WTC11 (cell line): ENCODE measurements around the gene PTPRS. TPM values are rescaled to one million over a fixed set of nuclear protein-coding genes. Genes with fewer than 3 reads are reported as not detected.
A peak's percentile ranks its signal among the peaks of the same experiment; 100 is the strongest.

ENCODE experiments used
- ATAC-seq: fragments of 200-7000 bp; cut with Tn5 transposase; 2 replicates; pipeline ENCODE4 v1.10.0; 2021; ENCODE audit warnings: mild to moderate bottlenecking, moderate library complexity
- CTCF ChIA-PET: fragments of 300-600 bp; sonication (Branson Sonifier 250); formaldehyde crosslinking; loops from one replicate; lab custom pipeline; 2021; ENCODE audit warnings: antibody characterized with exemption; lab: Charles Lee
- POLR2A ChIA-PET: fragments of 350-600 bp; sonication (Branson Sonifier 250); formaldehyde crosslinking; loops from one replicate; lab custom pipeline; 2021; ENCODE audit warnings: antibody characterized with exemption; lab: Charles Lee
- DNase-seq: peaks from one replicate; pipeline ENCODE4 v3.0.0; 2021; ENCODE audit warnings: low spot score
- H3K27ac Mint-ChIP-seq: 2 replicates; pipeline ENCODE4 v1.8.0; 2021; ENCODE audit warnings: mixed read lengths
- H3K27me3 Mint-ChIP-seq: 2 replicates; pipeline ENCODE4 v1.8.0; 2021; ENCODE audit warnings: low read depth, mild to moderate bottlenecking, moderate library complexity, mixed read lengths
- H3K36me3 Mint-ChIP-seq: 2 replicates; pipeline ENCODE4 v1.8.0; 2021; ENCODE audit warnings: mixed read lengths
- H3K4me1 Mint-ChIP-seq: 2 replicates; pipeline ENCODE4 v1.8.0; 2022; ENCODE audit warnings: mixed read lengths
- H3K4me3 Mint-ChIP-seq: 2 replicates; pipeline ENCODE4 v1.8.0; 2021; ENCODE audit warnings: mild to moderate bottlenecking, moderate library complexity, mixed read lengths
- H3K9me3 Mint-ChIP-seq: 2 replicates; pipeline ENCODE4 v1.8.0; 2021; ENCODE audit warnings: mixed read lengths
- CBFB ChIP-seq: sonication (generic); formaldehyde crosslinking; IDR thresholded peaks from 2 replicates; pipeline ENCODE4 v1.8.1; 2022; ENCODE audit warnings: mild to moderate bottlenecking, low read depth, missing genetic modification reagents
- CREM ChIP-seq: sonication (generic); formaldehyde crosslinking; IDR thresholded peaks from 2 replicates; pipeline ENCODE4 v1.8.1; 2022; ENCODE audit warnings: mild to moderate bottlenecking, missing genetic modification reagents, moderate library complexity
- CTCF ChIP-seq: fragments of 200-600 bp; IDR thresholded peaks from 2 replicates; pipeline ENCODE4 v1.8.0; 2022; ENCODE audit warnings: antibody characterized with exemption
- E2F1 ChIP-seq: sonication (generic); formaldehyde crosslinking; IDR thresholded peaks from 2 replicates; pipeline ENCODE4 v1.8.0; 2022; ENCODE audit warnings: mild to moderate bottlenecking, missing genetic modification reagents
- EMX1 ChIP-seq: fragments of 250-450 bp; sonication (Bioruptor Pico); IDR thresholded peaks from 2 replicates; pipeline ENCODE4 v1.8.0; 2021; ENCODE audit warnings: mild to moderate bottlenecking
- GABPB1 ChIP-seq: sonication (generic); formaldehyde crosslinking; IDR thresholded peaks from 2 replicates; pipeline ENCODE4 v1.8.1; 2023; ENCODE audit warnings: mild to moderate bottlenecking, missing genetic modification reagents
- HMGA2 ChIP-seq: fragments of 250-450 bp; sonication (Bioruptor Pico); IDR thresholded peaks from 2 replicates; pipeline ENCODE4 v1.4.0; 2021; ENCODE audit warnings: mild to moderate bottlenecking, moderate library complexity
- JUN ChIP-seq: sonication (generic); formaldehyde crosslinking; IDR thresholded peaks from 2 replicates; pipeline ENCODE4 v1.8.0; 2023; ENCODE audit warnings: mild to moderate bottlenecking, missing genetic modification reagents
- KAT7 ChIP-seq: sonication (generic); formaldehyde crosslinking; IDR thresholded peaks from 2 replicates; pipeline ENCODE4 v1.8.1; 2023; ENCODE audit warnings: missing genetic modification reagents, mild to moderate bottlenecking, borderline replicate concordance
- NFATC4 ChIP-seq: fragments of 250-450 bp; sonication (Bioruptor Pico); IDR thresholded peaks from 2 replicates; pipeline ENCODE4 v1.9.0; 2021; ENCODE audit warnings: mild to moderate bottlenecking
- NR1H2 ChIP-seq: sonication (generic); formaldehyde crosslinking; IDR thresholded peaks from 2 replicates; pipeline ENCODE4 v1.9.0; 2021; ENCODE audit warnings: mild to moderate bottlenecking, moderate library complexity, missing genetic modification reagents
- NR2C2 ChIP-seq: sonication (generic); formaldehyde crosslinking; IDR thresholded peaks from 2 replicates; pipeline ENCODE4 v1.8.0; 2022; ENCODE audit warnings: mild to moderate bottlenecking, missing genetic modification reagents
- NR3C1 ChIP-seq: sonication (generic); formaldehyde crosslinking; conservative IDR thresholded peaks from 2 replicates; pipeline ENCODE4 v1.8.1; 2023; ENCODE audit warnings: low read depth, mild to moderate bottlenecking, missing genetic modification reagents
- OVOL2 ChIP-seq: fragments of 250-450 bp; sonication (Bioruptor Pico); IDR thresholded peaks from 2 replicates; pipeline ENCODE4 v1.9.0; 2021; ENCODE audit warnings: mild to moderate bottlenecking, borderline replicate concordance
- PRRX2 ChIP-seq: fragments of 250-450 bp; sonication (Bioruptor Pico); IDR thresholded peaks from 2 replicates; pipeline ENCODE4 v1.8.0; 2021; ENCODE audit warnings: mild to moderate bottlenecking
- SOX15 ChIP-seq: fragments of 250-450 bp; sonication (Bioruptor Pico); IDR thresholded peaks from 2 replicates; pipeline ENCODE4 v1.9.0; 2021; ENCODE audit warnings: mild to moderate bottlenecking
- USF2 ChIP-seq: sonication (generic); formaldehyde crosslinking; IDR thresholded peaks from 2 replicates; pipeline ENCODE4 v1.8.1; 2023; ENCODE audit warnings: mild to moderate bottlenecking, missing genetic modification reagents, moderate library complexity
- ZNF138 ChIP-seq: sonication (generic); formaldehyde crosslinking; conservative IDR thresholded peaks from 2 replicates; pipeline ENCODE4 v1.8.1; 2022; ENCODE audit warnings: mild to moderate bottlenecking, moderate library complexity, missing genetic modification reagents
- ZNF317 ChIP-seq: sonication (generic); formaldehyde crosslinking; IDR thresholded peaks from 2 replicates; pipeline ENCODE4 v1.8.1; 2023; ENCODE audit warnings: low read depth, mild to moderate bottlenecking, moderate library complexity, missing genetic modification reagents, borderline replicate concordance
- ZNF423 ChIP-seq: fragments of 250-450 bp; sonication (Bioruptor Pico); IDR thresholded peaks from 2 replicates; pipeline ENCODE4 v2.1.2; 2022; ENCODE audit warnings: mild to moderate bottlenecking, moderate library complexity
- ZNF671 ChIP-seq: fragments of 250-450 bp; sonication (Bioruptor Pico); IDR thresholded peaks from 2 replicates; pipeline ENCODE4 v1.8.0; 2021; ENCODE audit warnings: mild to moderate bottlenecking
- total RNA-seq: library from RNA; stranded (reverse); gene quantifications from 3 replicates; pipeline ENCODE4 v1.2.3, GENCODE V29; 2021
- TF ChIP-seq, protein P1 (sequence below): sonication (generic); formaldehyde crosslinking; IDR thresholded peaks from 2 replicates; pipeline ENCODE4 v1.8.1; 2023; ENCODE audit warnings: mild to moderate bottlenecking, missing genetic modification reagents
- TF ChIP-seq, protein P2 (sequence below): fragments of 250-450 bp; sonication (Bioruptor Pico); conservative IDR thresholded peaks from 2 replicates; pipeline ENCODE4 v1.9.0; 2021; ENCODE audit warnings: mild to moderate bottlenecking
- TF ChIP-seq, protein P3 (sequence below): fragments of 250-450 bp; sonication (Bioruptor Pico); IDR thresholded peaks from 2 replicates; pipeline ENCODE4 v1.9.0; 2021; ENCODE audit warnings: mild to moderate bottlenecking, borderline replicate concordance

The PTPRS gene
- total RNA-seq, 1 experiment from 2014 or later: 201 TPM

GRCh38 chr19:5308451-5309437 lies 31.9 kb downstream of the PTPRS start:
- ATAC-seq (peak; percentile 29; the same call in 1 of the 2 replicates), DNase-seq (no peak)
- Mint-ChIP-seq H3K9me3 (peaks cover 3% of the 10 kb centered on the region), H3K27me3 (no peaks in the 10 kb centered on the region), H3K27ac (peak overlapping the region; percentile 68; the same call in 1 of the 2 replicates), H3K4me1 (peaks cover 20% of the 10 kb centered on the region), H3K36me3 (peaks cover 2% of the 10 kb centered on the region), H3K4me3 (no peak overlapping the region)
- ChIA-PET CTCF (interaction anchor here (0.5 kb wide), 1 partner anchor 294 kb away, joined by 5 read pairs; no protein-coding TSS in a partner anchor), POLR2A (interaction anchor here (1.1 kb wide), 1 partner anchor 16 kb away, joined by 3 read pairs; no protein-coding TSS in a partner anchor)
- TF ChIP-seq JUN (CRISPR knock-in tag) (no peak), CREM (CRISPR knock-in tag) (no peak), E2F1 (CRISPR knock-in tag) (no peak), KAT7 (no peak), ZNF423 (no peak), PRRX2 (CRISPR knock-in tag) (peak; percentile 90), NR1H2 (CRISPR knock-in tag) (no peak), NR3C1 (CRISPR knock-in tag) (no peak), NFATC4 (CRISPR knock-in tag) (peak; percentile 95), NR2C2 (no peak), HMGA2 (CRISPR knock-in tag) (no peak), ZNF317 (CRISPR knock-in tag) (no peak), EMX1 (CRISPR knock-in tag) (peak; percentile 94), ZNF138 (no peak), USF2 (CRISPR knock-in tag) (no peak), OVOL2 (no peak), CTCF (no peak), CBFB (no peak), ZNF671 (CRISPR knock-in tag) (peak; percentile 89), GABPB1 (CRISPR knock-in tag) (no peak), SOX15 (no peak)
- TF ChIP-seq, protein P1, sequence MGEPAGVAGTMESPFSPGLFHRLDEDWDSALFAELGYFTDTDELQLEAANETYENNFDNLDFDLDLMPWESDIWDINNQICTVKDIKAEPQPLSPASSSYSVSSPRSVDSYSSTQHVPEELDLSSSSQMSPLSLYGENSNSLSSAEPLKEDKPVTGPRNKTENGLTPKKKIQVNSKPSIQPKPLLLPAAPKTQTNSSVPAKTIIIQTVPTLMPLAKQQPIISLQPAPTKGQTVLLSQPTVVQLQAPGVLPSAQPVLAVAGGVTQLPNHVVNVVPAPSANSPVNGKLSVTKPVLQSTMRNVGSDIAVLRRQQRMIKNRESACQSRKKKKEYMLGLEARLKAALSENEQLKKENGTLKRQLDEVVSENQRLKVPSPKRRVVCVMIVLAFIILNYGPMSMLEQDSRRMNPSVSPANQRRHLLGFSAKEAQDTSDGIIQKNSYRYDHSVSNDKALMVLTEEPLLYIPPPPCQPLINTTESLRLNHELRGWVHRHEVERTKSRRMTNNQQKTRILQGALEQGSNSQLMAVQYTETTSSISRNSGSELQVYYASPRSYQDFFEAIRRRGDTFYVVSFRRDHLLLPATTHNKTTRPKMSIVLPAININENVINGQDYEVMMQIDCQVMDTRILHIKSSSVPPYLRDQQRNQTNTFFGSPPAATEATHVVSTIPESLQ: no peak
- TF ChIP-seq, protein P2, sequence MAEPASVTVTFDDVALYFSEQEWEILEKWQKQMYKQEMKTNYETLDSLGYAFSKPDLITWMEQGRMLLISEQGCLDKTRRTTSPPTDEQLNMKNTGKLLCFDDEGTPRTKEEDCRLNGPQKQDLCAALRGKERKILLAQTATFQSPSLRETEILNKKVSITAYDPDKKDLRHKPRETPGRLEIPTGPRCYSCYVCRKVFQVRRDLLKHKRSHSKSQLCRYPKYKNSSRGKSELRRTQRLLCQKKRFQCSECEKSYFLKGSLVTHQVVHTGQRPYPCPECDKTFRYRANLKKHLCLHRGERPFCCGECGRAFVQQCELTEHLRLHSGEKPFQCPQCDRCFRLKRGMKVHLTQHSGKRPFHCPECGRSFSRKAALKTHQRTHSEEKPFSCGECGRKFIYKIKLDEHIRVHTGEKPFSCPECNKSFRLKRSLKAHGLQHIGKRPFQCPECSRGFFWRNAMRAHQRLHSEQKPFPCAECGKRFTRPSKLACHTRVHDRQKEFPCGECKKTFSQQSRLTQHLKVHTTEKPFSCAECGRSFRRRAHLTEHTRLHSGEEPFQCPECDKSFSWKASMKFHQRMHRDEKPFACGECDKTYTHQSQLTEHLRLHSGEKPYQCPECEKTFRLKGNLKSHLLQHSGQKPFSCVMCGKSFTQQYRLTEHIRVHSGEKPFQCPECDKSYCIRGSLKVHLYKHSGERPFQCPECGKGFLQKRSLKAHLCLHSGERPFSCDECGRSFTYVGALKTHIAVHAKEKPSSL (CRISPR knock-in tag): no peak
- TF ChIP-seq, protein P3, sequence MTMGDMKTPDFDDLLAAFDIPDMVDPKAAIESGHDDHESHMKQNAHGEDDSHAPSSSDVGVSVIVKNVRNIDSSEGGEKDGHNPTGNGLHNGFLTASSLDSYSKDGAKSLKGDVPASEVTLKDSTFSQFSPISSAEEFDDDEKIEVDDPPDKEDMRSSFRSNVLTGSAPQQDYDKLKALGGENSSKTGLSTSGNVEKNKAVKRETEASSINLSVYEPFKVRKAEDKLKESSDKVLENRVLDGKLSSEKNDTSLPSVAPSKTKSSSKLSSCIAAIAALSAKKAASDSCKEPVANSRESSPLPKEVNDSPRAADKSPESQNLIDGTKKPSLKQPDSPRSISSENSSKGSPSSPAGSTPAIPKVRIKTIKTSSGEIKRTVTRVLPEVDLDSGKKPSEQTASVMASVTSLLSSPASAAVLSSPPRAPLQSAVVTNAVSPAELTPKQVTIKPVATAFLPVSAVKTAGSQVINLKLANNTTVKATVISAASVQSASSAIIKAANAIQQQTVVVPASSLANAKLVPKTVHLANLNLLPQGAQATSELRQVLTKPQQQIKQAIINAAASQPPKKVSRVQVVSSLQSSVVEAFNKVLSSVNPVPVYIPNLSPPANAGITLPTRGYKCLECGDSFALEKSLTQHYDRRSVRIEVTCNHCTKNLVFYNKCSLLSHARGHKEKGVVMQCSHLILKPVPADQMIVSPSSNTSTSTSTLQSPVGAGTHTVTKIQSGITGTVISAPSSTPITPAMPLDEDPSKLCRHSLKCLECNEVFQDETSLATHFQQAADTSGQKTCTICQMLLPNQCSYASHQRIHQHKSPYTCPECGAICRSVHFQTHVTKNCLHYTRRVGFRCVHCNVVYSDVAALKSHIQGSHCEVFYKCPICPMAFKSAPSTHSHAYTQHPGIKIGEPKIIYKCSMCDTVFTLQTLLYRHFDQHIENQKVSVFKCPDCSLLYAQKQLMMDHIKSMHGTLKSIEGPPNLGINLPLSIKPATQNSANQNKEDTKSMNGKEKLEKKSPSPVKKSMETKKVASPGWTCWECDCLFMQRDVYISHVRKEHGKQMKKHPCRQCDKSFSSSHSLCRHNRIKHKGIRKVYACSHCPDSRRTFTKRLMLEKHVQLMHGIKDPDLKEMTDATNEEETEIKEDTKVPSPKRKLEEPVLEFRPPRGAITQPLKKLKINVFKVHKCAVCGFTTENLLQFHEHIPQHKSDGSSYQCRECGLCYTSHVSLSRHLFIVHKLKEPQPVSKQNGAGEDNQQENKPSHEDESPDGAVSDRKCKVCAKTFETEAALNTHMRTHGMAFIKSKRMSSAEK (CRISPR knock-in tag): peak; percentile 88
